HepG2 (cell line): Measurements from ENCODE around the gene VAMP3. TPM values are rescaled to one million over a fixed set of nuclear protein-coding genes. Genes with fewer than 3 reads are reported as not detected.

Experiments used
- HNRNPK ChIP-seq: fragments of 200-400 bp; formaldehyde crosslinking; IDR thresholded peaks from 2 replicates; pipeline ENCODE4 v1.6.1; 2018; ENCODE audit warnings: low read length, low read depth, moderate library complexity, mild to moderate bottlenecking; ENCODE audit not compliant: poor library complexity, severe bottlenecking
- MED1 ChIP-seq: sonication (generic); formaldehyde crosslinking; IDR thresholded peaks from 2 replicates; pipeline ENCODE4 v1.4.0; 2020; ENCODE audit warnings: missing genetic modification reagents
- MEIS1 ChIP-seq: sonication (generic); formaldehyde crosslinking; IDR thresholded peaks from 2 replicates; pipeline ENCODE4 v1.9.0; 2021; ENCODE audit warnings: mild to moderate bottlenecking, missing genetic modification reagents, moderate library complexity, borderline replicate concordance
- NKX3-1 ChIP-seq: sonication (generic); formaldehyde crosslinking; IDR thresholded peaks from 2 replicates; pipeline ENCODE4 v1.5.0; 2020; ENCODE audit warnings: missing genetic modification reagents
- PAF1 ChIP-seq: IDR thresholded peaks from 2 replicates; pipeline ENCODE4 v1.6.1; 2016; ENCODE audit warnings: missing genetic modification reagents, missing compliant biosample characterization
- PCBP1 ChIP-seq: fragments of 200-400 bp; formaldehyde crosslinking; IDR thresholded peaks from 2 replicates; pipeline ENCODE4 v1.6.1; 2017; ENCODE audit warnings: mild to moderate bottlenecking, low read depth, low read length, borderline replicate concordance
- POLR2A ChIP-seq, 2 experiments: IDR thresholded peaks; 2 replicates each; pipeline ENCODE4 v1.6.1; 2011; ENCODE audit warnings: low read depth in 2 of 2, low read length in 2 of 2, mild to moderate bottlenecking in 1 of 2, moderate library complexity in 1 of 2; ENCODE audit not compliant: insufficient read depth in 1 of 2
- POLR2G ChIP-seq: fragments of 200-400 bp; formaldehyde crosslinking; IDR thresholded peaks from 2 replicates; pipeline ENCODE4 v1.6.1; 2018; ENCODE audit warnings: mild to moderate bottlenecking, low read depth, low read length, moderate library complexity
- ZC3H4 ChIP-seq: sonication (generic); formaldehyde crosslinking; IDR thresholded peaks from 2 replicates; pipeline ENCODE4 v1.4.0; 2020; ENCODE audit warnings: missing genetic modification reagents, borderline replicate concordance
- ZNF263 ChIP-seq: sonication (generic); formaldehyde crosslinking; IDR thresholded peaks from 2 replicates; pipeline ENCODE4 v1.4.0; 2020; ENCODE audit warnings: missing genetic modification reagents
- ZNF501 ChIP-seq: sonication (generic); formaldehyde crosslinking; IDR thresholded peaks from 2 replicates; pipeline ENCODE4 v1.5.1; 2020; ENCODE audit warnings: mild to moderate bottlenecking, moderate library complexity, missing genetic modification reagents
- polyA plus RNA-seq, 8 experiments: library from polyadenylated mRNA; depleted of rRNA in 3 of 8; stranded (reverse) in 7 of 8; unstranded in 1 of 8; fragments of >200 nt; fragmentation: Illumina TruSeq in 4 of 8; extraction: Trizol in 4 of 8; gene quantifications; 2 replicates each; pipeline versions ENCODE4 v1.2.1 to v1.2.3, GENCODE V29; 2011 to 2016; ENCODE audit warnings: low read depth in 4 of 8, missing spikeins in 1 of 8, mixed read lengths in 1 of 8; ENCODE audit not compliant: insufficient read depth in 1 of 8
- total RNA-seq, 5 experiments: library from RNA; depleted of rRNA; stranded (reverse); fragments of >200 nt; fragmentation: Illumina TruSeq; extraction: Trizol; gene quantifications; 2 replicates each; pipeline ENCODE4 v1.2.3, GENCODE V29; 2016; ENCODE audit warnings: low read depth in 1 of 5
- TF ChIP-seq, protein P1 (sequence below): sonication (generic); formaldehyde crosslinking; conservative IDR thresholded peaks from 2 replicates; pipeline ENCODE4 v1.5.0; 2020; ENCODE audit warnings: missing genetic modification reagents
- TF ChIP-seq, protein P2 (sequence below): sonication (generic); formaldehyde crosslinking; IDR thresholded peaks from 2 replicates; pipeline ENCODE4 v1.4.0; 2020; ENCODE audit warnings: missing genetic modification reagents
- TF ChIP-seq, protein P3 (sequence below): sonication (generic); formaldehyde crosslinking; IDR thresholded peaks from 2 replicates; pipeline ENCODE4 v1.5.0; 2020; ENCODE audit warnings: mild to moderate bottlenecking, missing genetic modification reagents, borderline replicate concordance
- TF ChIP-seq, protein P4 (sequence below): sonication (generic); formaldehyde crosslinking; IDR thresholded peaks from 2 replicates; pipeline ENCODE4 v1.8.1; 2022; ENCODE audit warnings: low read depth, mild to moderate bottlenecking, missing genetic modification reagents

The VAMP3 gene
- total and polyA plus RNA-seq, 2 of the 13 experiments (the other 11 are each of a cell fraction or from before 2014, with no cell fraction given) = 75.3 to 88.7 TPM

DNA sequence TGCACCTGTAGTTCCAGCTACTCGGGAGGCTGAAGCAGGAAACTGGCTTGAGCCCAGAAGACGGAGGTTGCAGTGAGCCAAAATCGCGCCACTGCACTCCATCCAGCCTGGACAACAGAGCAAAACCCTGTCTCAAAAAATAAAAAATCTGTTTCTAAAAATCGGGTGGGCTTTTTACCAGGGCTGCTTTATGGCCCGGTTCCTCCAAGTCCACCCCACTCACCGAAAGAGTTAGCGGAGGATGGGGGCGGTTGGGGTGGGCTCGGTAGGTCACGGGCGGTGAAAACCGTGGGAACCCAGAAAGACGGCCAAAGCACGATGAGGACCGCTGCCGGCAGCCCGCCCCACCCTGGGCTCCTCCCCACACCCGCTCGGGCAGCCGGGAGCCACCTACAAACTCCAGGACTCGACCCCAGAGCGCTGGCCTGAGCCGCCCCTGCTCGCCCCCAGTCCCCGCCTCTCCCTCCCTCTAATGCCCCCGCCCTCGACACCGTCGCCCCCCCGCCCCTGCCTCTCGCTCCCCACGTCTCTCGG is 12.1 kb downstream of the VAMP3 start (continued):
- TF ChIP-seq, protein P1, sequence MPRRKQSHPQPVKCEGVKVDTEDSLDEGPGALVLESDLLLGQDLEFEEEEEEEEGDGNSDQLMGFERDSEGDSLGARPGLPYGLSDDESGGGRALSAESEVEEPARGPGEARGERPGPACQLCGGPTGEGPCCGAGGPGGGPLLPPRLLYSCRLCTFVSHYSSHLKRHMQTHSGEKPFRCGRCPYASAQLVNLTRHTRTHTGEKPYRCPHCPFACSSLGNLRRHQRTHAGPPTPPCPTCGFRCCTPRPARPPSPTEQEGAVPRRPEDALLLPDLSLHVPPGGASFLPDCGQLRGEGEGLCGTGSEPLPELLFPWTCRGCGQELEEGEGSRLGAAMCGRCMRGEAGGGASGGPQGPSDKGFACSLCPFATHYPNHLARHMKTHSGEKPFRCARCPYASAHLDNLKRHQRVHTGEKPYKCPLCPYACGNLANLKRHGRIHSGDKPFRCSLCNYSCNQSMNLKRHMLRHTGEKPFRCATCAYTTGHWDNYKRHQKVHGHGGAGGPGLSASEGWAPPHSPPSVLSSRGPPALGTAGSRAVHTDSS (CRISPR knock-in tag) = no peak
- TF ChIP-seq, protein P2, sequence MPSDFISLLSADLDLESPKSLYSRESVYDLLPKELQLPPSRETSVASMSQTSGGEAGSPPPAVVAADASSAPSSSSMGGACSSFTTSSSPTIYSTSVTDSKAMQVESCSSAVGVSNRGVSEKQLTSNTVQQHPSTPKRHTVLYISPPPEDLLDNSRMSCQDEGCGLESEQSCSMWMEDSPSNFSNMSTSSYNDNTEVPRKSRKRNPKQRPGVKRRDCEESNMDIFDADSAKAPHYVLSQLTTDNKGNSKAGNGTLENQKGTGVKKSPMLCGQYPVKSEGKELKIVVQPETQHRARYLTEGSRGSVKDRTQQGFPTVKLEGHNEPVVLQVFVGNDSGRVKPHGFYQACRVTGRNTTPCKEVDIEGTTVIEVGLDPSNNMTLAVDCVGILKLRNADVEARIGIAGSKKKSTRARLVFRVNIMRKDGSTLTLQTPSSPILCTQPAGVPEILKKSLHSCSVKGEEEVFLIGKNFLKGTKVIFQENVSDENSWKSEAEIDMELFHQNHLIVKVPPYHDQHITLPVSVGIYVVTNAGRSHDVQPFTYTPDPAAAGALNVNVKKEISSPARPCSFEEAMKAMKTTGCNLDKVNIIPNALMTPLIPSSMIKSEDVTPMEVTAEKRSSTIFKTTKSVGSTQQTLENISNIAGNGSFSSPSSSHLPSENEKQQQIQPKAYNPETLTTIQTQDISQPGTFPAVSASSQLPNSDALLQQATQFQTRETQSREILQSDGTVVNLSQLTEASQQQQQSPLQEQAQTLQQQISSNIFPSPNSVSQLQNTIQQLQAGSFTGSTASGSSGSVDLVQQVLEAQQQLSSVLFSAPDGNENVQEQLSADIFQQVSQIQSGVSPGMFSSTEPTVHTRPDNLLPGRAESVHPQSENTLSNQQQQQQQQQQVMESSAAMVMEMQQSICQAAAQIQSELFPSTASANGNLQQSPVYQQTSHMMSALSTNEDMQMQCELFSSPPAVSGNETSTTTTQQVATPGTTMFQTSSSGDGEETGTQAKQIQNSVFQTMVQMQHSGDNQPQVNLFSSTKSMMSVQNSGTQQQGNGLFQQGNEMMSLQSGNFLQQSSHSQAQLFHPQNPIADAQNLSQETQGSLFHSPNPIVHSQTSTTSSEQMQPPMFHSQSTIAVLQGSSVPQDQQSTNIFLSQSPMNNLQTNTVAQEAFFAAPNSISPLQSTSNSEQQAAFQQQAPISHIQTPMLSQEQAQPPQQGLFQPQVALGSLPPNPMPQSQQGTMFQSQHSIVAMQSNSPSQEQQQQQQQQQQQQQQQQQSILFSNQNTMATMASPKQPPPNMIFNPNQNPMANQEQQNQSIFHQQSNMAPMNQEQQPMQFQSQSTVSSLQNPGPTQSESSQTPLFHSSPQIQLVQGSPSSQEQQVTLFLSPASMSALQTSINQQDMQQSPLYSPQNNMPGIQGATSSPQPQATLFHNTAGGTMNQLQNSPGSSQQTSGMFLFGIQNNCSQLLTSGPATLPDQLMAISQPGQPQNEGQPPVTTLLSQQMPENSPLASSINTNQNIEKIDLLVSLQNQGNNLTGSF (CRISPR knock-in tag) = no peak
- TF ChIP-seq ZNF501 (CRISPR knock-in tag) (no peak), PCBP1 (0 out of 2 replicates have a peak, but pooled peaks have one; percentile 48), PAF1 (CRISPR knock-in tag) (no peak), POLR2A (IDR thresholded peaks at IDR 0.05; ENCODE audit: insufficient read depth in 1 of 2, low read depth in 2 of 2, low read length in 2 of 2) (0 out of 4 replicates have a peak, but pooled peaks of 1 of the 2 experiments have one; percentile 42), NKX3-1 (CRISPR knock-in tag) (no peak), POLR2G (0 out of 2 replicates have a peak, but pooled peaks have one; percentile 46), MED1 (no peak), ZC3H4 (CRISPR knock-in tag) (no peak), ZNF263 (peak; percentile 43; the same call in 1 of the 2 replicates), HNRNPK (peak; percentile 54), MEIS1 (no peak; the same call in 1 of the 2 replicates)
- TF ChIP-seq, protein P3, sequence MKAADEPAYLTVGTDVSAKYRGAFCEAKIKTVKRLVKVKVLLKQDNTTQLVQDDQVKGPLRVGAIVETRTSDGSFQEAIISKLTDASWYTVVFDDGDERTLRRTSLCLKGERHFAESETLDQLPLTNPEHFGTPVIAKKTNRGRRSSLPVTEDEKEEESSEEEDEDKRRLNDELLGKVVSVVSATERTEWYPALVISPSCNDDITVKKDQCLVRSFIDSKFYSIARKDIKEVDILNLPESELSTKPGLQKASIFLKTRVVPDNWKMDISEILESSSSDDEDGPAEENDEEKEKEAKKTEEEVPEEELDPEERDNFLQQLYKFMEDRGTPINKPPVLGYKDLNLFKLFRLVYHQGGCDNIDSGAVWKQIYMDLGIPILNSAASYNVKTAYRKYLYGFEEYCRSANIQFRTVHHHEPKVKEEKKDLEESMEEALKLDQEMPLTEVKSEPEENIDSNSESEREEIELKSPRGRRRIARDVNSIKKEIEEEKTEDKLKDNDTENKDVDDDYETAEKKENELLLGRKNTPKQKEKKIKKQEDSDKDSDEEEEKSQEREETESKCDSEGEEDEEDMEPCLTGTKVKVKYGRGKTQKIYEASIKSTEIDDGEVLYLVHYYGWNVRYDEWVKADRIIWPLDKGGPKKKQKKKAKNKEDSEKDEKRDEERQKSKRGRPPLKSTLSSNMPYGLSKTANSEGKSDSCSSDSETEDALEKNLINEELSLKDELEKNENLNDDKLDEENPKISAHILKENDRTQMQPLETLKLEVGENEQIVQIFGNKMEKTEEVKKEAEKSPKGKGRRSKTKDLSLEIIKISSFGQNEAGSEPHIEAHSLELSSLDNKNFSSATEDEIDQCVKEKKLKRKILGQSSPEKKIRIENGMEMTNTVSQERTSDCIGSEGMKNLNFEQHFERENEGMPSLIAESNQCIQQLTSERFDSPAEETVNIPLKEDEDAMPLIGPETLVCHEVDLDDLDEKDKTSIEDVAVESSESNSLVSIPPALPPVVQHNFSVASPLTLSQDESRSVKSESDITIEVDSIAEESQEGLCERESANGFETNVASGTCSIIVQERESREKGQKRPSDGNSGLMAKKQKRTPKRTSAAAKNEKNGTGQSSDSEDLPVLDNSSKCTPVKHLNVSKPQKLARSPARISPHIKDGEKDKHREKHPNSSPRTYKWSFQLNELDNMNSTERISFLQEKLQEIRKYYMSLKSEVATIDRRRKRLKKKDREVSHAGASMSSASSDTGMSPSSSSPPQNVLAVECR (CRISPR knock-in tag) = peak; percentile 48; the same call in 1 of the 2 replicates
- TF ChIP-seq, protein P4, sequence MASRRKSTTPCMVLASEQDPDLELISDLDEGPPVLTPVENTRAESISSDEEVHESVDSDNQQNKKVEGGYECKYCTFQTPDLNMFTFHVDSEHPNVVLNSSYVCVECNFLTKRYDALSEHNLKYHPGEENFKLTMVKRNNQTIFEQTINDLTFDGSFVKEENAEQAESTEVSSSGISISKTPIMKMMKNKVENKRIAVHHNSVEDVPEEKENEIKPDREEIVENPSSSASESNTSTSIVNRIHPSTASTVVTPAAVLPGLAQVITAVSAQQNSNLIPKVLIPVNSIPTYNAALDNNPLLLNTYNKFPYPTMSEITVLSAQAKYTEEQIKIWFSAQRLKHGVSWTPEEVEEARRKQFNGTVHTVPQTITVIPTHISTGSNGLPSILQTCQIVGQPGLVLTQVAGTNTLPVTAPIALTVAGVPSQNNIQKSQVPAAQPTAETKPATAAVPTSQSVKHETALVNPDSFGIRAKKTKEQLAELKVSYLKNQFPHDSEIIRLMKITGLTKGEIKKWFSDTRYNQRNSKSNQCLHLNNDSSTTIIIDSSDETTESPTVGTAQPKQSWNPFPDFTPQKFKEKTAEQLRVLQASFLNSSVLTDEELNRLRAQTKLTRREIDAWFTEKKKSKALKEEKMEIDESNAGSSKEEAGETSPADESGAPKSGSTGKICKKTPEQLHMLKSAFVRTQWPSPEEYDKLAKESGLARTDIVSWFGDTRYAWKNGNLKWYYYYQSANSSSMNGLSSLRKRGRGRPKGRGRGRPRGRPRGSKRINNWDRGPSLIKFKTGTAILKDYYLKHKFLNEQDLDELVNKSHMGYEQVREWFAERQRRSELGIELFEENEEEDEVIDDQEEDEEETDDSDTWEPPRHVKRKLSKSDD = no peak
